ENCODE measurements around the gene TRNAU1AP. TPM values are rescaled to one million over a fixed set of nuclear protein-coding genes. Genes with fewer than 3 reads are reported as not detected.
"Not testable (repeated sequence)": the region's sequence is repeated elsewhere in the genome, so short reads cannot be mapped to it uniquely, and the experiment has no call there.

TRNAU1AP gene
- total RNA-seq (2014; rRNA removed; shearing (Covaris generic)), result 11.5 and 15.4 TPM in 2 replicates
- polyA plus RNA-seq (2014; cell fraction: nucleus; rRNA removed), result 10.8 and 11.8 TPM in 2 replicates

GRCh38 chr1:28552758-28553663, at the start of gene TRNAU1AP:
TRNAU1AP (plus strand) TSS chr1:28553085; CDS start chr1:28553111, 26 bp downstream.
- peak; percentile 90 for DNase-seq (ENCODE audit: extremely low read depth, low read depth)

- DNase-seq (ENCODE audit: extremely low read depth, low read depth), result no peak
Observed at GRCh38 chr1:28503117-28503516, 49.8 kb upstream of the TRNAU1AP start.

- DNase-seq (ENCODE audit: extremely low read depth, low read depth), result peak; percentile 98
Observed at GRCh38 chr1:28505406-28506187, 47.3 kb upstream of the TRNAU1AP start, which contains the start of gene RCC1. RCC1 (plus strand) TSS chr1:28506043; CDS start chr1:28529867, 23,824 bp downstream.

- no peak for DNase-seq (ENCODE audit: extremely low read depth, low read depth)
Observed at GRCh38 chr1:28506907-28507246, 46.0 kb upstream of the TRNAU1AP start.

- DNase-seq (ENCODE audit: extremely low read depth, low read depth), result no peak
Observed at GRCh38 chr1:28507247-28507645, 45.6 kb upstream of the TRNAU1AP start.

- DNase-seq (ENCODE audit: extremely low read depth, low read depth), result no peak
Observed at GRCh38 chr1:28507646-28508434, 45.0 kb upstream of the TRNAU1AP start.

GRCh38 chr1:28508435-28508754, 44.5 kb upstream of the TRNAU1AP start:
- no peak for DNase-seq (ENCODE audit: extremely low read depth, low read depth)

GRCh38 chr1:28509705-28510272, 43.1 kb upstream of the TRNAU1AP start:
- no peak for DNase-seq (ENCODE audit: extremely low read depth, low read depth)

GRCh38 chr1:28510273-28510969, 42.5 kb upstream of the TRNAU1AP start:
- no peak for DNase-seq (ENCODE audit: extremely low read depth, low read depth)

- DNase-seq (ENCODE audit: extremely low read depth, low read depth), result no peak
Observed at GRCh38 chr1:28510970-28511440, 41.9 kb upstream of the TRNAU1AP start.

- DNase-seq (ENCODE audit: extremely low read depth, low read depth), result no peak
Observed at GRCh38 chr1:28512058-28512611, 40.8 kb upstream of the TRNAU1AP start.

GRCh38 chr1:28514445-28514933, 38.4 kb upstream of the TRNAU1AP start:
- DNase-seq (ENCODE audit: extremely low read depth, low read depth), result not testable (repeated sequence)

- DNase-seq (ENCODE audit: extremely low read depth, low read depth), result no peak
Observed at GRCh38 chr1:28516518-28516956, 36.3 kb upstream of the TRNAU1AP start.

- no peak for DNase-seq (ENCODE audit: extremely low read depth, low read depth)
Observed at GRCh38 chr1:28517649-28517999, 35.3 kb upstream of the TRNAU1AP start.

GRCh38 chr1:28518000-28518744, 34.7 kb upstream of the TRNAU1AP start:
- no peak for DNase-seq (ENCODE audit: extremely low read depth, low read depth)

GRCh38 chr1:28518745-28519341, 34.0 kb upstream of the TRNAU1AP start:
- no peak for DNase-seq (ENCODE audit: extremely low read depth, low read depth)

- DNase-seq (ENCODE audit: extremely low read depth, low read depth), result no peak
Observed at GRCh38 chr1:28519946-28520725, 32.7 kb upstream of the TRNAU1AP start.
